Transverse colon (tissue), 3 donors: ENCODE data around the gene MPO.
A peak's percentile ranks its signal among the peaks of the same experiment; 100 is the strongest.

Experiments
- CTCF ChIP-seq, 5 experiments: fragments of 200-600 bp in 3 of 5; fragments of 450-650 bp in 2 of 5; sonication (generic) in 3 of 5; IDR thresholded peaks; 1 replicate in 2 of 5; 2 replicates in 3 of 5; pipeline ENCODE4 v1.5.1; 2016 to 2017; ENCODE audit warnings: antibody characterized with exemption in 5 of 5, inconsistent platforms in 3 of 5, mild to moderate bottlenecking in 2 of 5, moderate library complexity in 1 of 5
- EP300 ChIP-seq: sonication (generic); formaldehyde crosslinking; IDR thresholded peaks from one replicate; pipeline ENCODE4 v1.6.1; 2017; ENCODE audit warnings: antibody characterized with exemption, low read depth
- POLR2A ChIP-seq: fragments of 450-650 bp; IDR thresholded peaks from one replicate; pipeline ENCODE4 v1.6.1; 2016; ENCODE audit warnings: antibody characterized with exemption, mild to moderate bottlenecking, moderate library complexity

GRCh38 chr17:58249270-58250133 is 31.2 kb downstream of the MPO start:
- TF ChIP-seq CTCF (IDR thresholded peaks at IDR 0.05) (peak; percentile 75 to 96 (median 94)), POLR2A (no peak), EP300 (no peak)
